GM21360 (cell line): ENCODE results near the gene TAS1R1.
"Not testable (repeated sequence)": the region's sequence is repeated elsewhere in the genome, so short reads cannot be mapped to it uniquely, and the experiment has no call there.

Experiments used
- ATAC-seq: cut with Tn5 transposase; IDR thresholded peaks from one replicate; pipeline ENCODE4 v1.9.1; 2021; ENCODE audit warnings: mild to moderate bottlenecking, moderate library complexity; ENCODE audit not compliant: unreplicated experiment

Gene TAS1R1

DNA sequence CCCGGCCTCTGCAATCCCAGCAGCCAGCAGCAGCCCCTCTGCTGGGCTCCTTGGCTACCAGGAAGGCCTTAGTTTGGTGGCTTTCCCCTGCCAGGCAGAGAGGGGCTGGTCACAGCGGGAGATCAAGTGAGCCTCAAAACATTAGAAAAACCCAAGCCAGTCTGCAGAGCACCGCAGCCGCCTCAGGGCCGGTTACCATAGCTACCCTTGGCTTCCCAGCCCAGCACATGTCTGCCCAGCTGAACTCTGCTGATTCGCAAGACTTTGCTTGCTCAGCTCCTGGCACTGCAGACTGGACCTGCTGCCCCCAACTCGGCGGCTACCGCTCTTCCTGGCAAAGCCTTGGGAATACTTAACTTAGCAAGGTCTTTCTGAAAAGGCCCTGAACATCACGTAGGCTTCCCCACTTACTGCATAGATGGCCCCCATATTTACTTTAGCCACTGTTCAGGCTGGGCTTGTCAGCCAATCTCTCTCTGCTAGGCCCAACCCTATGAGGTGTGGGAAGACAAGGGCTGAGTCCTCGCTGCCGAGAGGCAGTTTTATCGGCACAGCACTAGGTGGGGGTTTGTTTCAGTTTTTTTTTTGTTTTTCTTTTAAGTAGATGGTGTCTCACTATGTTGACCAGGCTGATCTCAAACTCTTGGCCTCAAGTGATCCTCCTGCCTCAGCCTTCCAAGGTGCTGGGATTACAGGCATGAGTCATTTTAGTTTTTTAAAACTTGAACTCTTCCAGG lies 35.0 kb upstream of the TAS1R1 start:
- ATAC-seq: no peak

DNA sequence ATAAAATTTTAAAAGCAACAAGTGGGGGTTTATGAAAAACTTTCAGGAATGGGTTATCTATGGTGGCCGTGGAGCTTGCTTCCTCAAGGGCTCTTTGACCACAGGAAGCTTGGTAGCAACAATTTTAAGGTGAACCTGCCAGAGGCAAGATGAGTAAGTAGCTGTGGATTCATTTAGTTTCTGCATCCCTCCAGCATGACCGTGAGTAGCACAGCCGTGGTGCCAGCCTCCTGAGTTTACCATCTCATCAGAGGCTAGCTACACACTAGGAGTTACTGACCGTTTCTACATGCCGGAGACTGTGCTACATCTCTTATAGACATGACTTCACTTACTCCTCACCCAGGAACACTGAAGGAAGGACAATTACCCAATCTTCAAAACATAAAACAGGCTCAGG lies 33.6 kb upstream of the TAS1R1 start:
- no peak for ATAC-seq

DNA sequence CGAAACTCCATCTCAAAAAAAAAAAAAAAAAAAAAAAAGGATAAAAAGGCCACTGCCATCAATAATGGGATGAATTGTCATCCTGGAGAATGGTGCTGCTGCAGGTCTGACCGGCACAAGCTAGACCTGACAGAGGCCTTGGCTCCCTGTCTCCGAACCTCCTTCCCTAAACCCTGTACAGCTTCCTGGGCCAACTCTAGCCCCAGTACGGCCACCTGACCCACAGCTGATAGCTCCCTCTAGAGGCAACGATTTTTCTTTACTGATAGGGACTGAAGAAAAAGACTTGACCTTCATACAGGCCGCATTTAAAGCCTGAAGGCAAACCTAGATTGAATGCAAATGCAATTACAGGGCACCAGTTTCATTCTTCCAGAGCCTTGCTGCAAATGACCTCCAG lies 31.5 kb upstream of the TAS1R1 start:
- no peak for ATAC-seq

DNA sequence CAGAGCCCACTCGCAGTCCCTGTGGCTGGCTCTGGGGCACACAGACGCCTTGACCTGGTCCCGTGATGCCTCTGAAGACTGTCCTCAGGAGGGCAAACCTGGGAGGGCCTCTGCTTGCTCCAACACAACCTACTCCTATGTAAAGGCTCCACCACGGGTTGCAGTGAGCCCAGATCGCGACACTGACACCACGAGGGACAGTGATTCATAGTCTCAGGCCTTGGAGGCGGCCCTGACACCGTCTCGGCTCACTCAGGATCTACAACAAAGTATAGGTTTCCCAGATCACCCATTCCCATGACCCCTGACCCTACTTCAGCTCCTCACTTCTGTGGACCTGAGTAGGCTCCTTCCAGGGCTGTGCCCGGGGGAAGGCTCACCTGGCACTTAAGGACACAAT lies 28.8 kb upstream of the TAS1R1 start:
- ATAC-seq: no peak

DNA sequence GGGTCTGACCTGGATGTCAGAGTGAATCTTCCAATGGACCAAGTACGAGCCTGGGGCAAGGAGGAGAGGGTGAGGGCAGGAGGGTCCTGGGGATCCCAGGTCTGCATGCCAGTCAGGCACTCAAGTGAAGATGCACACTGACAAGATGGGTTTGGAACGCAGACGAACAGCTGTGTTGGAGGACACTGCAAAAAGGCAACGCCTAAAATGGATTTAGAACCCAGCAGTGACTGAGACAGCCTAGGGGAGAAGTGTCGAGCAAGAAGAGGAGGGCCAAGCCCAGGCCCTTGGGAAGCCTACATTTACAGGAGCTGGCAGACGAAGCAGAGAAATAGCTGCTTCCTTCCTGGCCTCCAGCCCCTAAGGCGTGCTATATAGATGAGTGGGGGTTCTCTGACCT lies 26.6 kb upstream of the TAS1R1 start:
- ATAC-seq: no peak

DNA sequence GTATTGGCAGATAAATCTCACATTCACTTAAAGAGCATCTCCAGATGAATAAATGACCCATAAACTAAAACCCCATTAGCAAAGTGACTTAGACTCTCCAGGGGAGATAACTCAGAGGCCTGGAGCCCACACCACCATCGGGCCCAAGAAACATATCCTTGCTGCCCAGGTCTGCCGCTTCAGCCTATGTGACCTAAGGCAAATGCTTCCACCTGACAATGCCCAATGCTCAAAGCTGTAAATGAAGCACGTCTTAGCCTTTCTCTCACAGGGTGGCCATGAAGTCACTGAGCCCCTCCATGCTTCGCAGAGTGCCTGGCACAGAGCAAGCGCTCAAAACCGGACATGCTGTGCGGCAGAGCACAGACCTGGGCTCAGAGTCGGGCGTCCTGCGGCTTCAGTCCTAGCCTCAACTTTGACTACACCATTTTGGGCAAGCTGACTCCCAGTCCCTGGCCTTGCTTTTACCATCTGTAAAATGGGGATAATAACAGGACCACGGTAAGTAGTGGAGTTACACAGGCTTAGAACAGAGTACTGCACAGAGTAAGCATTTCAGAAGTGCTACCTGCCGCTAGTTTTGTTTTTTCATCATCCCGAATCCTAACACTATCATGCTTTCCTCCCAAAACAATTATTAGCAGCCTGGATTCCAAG lies 24.5 kb upstream of the TAS1R1 start:
- no peak for ATAC-seq

DNA sequence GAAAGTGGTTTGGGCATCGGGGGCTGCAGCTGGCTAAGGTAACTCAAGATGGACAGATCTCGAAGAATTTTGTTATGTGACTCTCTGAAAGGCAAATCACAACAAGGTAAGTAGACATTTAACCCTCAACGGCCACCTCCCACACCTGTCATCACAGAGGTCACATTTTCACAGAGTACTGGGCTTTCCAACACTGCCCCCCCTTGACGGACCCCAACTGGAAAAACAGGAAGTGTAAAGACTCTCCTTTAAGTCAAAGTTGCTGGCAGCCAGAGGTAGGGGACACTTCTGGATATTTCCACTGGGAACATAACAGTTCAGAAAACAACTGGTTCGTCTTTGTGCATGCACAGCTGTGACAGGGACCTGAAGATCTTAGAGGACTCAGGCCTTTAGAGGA lies 23.1 kb upstream of the TAS1R1 start:
- no peak for ATAC-seq

DNA sequence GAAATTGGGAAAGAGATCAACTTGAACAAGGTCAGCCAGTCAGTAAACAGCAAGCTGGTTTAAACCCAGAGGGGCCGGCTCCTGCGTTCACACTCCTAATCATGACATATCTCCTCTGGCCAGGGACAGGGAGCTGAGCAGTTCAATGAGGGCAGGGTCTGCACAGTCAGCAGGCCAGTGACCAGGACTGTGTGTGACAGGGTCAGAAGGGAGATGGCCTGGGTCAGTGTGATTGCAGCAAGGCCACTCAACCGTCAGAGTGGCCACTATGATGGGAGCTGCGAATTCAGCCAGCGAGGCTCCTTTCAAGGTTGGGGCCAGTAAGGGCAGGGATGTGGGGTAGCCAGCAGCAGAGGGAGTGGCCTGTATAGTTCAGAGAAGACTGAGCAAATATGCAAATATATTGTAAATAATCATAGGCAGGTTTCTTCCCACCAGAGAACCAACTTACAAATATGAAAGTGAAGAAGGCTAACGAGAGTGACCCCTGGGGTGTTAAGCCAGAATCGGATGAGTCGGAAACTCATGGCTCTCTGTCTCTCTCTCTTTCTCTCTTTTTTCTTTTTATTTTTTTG lies 20.8 kb upstream of the TAS1R1 start:
- no peak for ATAC-seq

DNA sequence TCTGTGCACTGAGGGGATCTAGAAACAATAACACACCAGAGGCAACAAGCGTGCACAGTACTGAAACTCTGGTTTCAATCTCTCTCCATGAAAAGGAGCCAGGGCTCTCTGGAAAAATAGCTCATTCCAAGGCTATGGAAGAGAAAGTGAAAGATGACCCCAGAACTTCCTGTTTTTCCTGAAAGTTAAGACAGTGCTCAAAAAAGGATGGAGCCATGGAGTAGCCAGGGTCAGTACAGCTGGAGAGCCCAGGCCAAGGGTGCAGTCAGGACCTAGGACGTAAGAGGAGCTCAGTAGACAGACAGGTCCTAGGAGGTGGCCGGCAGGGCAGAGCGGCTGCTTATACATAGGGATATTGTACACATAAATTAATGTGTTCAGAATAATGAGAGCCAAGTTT lies 19.9 kb upstream of the TAS1R1 start:
- no peak for ATAC-seq

DNA sequence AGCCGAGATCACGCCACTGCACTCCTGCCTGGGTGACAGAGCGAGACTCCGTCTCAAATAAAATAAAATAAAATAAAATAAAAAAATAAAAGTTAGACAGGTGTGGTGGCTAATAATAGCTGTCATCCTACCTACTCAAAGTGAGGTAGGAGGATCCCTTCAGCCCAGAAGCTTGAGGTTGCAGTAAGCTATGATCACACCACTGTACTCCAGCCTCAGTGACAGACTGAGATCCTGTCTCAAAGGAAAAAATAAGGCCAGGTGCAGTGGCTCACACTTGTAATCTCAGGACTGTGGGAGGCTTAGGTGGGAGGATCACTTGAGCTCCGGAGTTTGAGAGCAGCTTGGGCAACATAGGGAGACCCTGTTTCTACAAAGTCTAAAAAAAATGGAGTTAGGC lies 18.8 kb upstream of the TAS1R1 start:
- no peak for ATAC-seq

DNA sequence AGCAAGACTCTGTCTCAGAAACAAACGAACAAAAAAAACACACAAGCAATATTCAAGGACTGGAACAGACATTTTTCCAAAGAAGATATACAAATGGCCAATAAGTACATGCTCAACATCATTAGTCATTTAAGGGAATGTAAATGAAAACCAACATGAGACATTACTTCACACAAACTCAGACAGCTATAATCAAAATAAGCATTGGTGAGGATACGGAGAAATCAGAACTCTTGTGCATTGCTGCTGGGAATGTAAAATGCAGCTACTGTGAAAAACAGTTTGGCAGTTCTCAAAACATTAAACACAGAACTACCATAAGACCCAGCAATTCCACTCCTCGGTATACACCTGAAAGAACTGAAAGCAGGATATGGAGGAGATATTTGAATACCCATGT lies 16.2 kb upstream of the TAS1R1 start:
- ATAC-seq: no peak

DNA sequence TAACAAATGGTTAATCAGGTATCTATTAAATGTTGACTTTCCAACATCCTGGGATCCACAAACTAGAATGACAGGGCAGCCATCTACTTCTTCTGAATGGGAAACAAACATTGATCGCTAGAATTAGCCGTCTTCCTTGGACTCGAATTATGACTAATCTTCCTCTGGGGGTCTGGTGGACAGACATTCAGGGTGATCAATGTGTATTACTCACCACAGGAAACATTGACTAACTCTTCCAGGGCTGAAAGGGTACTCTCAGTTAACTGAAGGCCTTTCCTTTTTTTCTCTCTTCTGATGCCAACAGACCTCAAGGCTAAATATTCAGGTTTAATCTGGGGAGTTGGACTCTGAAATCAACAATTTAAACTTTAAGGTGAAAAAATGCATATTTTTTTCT lies 10.3 kb upstream of the TAS1R1 start:
- no peak for ATAC-seq

DNA sequence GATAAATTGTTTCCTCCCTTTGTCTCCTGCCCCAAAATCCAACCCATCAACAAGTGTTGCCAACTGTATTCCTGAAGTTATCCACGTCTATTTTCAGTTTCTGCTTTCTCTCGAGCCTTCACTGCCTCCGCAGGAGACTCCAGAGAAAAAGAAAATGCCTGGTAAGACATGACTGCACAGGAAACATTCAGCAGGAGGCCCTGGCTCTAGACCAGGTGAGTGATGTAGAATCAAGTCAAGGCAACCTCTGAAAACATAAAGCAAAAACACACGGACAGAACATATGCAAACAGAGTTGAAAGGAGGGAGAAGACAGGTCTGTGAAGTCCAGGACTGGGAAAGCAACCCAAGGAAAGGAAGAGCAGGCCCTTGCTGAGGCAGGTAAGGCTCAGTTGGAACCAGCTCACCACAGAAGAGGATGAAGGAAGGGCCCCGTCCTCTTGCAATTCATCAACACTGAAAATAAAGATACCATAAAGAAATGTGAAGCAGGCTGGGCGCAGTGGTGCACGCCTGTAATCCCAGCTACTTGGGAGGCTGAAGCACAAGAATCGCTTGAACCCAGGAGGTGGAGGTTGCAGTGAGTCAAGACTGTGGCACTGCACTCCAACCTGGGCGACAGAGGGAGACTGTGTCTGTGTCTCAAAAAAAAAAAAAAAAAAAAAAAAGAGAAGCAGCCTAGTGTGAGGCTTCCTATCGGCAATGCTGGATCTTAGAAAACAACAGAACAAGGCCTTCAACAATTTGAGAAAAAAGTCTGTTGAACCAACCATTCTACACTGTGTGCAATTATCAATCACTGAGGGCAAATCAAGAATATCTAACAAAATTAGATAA lies 9.6 kb upstream of the TAS1R1 start:
- ATAC-seq: no peak

DNA sequence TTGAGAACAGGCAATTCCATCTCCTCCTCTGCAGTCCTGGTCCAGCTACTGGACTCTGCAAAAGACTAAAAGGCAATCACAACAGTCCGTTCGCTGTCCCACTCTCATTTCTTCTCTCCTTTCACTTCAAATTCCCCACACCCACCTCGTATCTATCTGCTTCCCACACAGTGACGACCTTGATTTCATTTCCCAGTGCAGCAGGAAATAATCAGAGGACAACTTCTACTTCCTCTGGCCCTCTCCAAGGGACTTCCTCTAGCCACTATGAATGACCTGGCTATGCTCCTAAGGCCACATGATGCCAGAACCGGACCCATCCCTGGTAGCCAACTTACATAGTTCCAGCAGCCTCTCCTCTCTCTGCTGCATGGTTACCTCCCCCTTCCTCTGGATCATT lies 8.8 kb upstream of the TAS1R1 start:
- ATAC-seq: no peak

DNA sequence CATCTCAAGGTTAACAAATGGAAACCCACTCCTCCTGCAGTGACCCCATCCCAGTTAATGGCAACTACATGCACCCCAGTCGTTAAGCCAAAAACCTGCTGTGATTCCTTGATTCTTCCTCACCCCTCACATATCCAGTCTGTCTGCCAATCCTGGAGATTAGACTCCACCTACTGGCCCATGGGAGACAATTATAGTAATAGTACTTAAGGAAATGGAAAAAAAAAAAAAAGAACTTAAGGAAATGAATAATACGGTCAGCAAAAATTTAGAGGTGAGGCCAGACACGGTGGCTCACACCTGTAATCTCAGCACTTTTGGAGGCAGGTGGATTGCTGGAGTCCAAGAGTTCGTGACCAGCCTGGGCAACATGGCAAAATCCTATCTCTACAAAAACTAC lies 7.8 kb upstream of the TAS1R1 start:
- no peak for ATAC-seq

DNA sequence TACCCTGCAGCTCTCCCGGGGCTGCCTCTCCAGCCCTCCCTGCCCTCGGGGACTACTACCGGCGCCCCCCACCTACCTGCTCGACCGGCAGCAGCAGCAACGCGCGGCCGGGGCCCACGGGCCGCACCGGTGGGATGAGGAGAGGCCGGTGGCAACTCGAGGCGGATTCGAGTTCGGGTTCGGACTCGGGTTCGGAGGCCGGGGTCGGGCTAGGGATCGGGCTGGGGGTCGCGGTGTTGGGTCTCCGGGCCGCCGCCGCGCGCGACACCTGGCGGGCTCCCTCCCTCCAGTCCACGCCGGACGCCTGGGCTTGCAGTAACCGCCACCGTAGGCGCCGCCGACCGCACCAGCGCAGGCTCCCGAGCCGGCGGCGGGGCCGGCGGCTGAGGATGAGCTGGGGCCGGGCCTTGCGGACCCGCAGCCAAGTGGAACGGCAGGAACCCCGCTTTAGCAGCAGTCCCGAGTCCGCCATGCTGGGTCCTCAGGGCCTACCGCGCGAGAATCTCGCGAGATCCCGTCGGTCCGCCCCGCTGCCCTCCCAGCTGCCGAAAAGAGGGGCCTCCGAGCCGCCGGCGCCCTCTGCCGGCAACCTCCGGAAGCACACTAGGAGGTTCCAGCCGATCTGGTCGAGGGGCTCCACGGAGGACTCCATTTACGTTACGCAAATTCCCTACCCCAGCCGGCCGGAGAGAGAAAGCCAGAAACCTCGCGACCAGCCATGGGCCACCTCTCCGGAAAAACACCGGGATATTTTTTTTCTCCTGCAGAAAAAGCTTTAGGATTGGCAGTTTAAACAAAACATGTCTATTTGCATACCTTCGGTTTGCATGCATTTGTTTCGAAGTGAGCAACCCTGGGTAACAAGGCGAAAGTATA lies 838 bp upstream of the TAS1R1 start, which contains the start of gene NOL9:
TSS of gene NOL9 (minus strand) at position 483 of the 876 bp plus-strand sequence. CDS start at position 472, 11 bp downstream.
- ATAC-seq: peak; percentile 89

DNA sequence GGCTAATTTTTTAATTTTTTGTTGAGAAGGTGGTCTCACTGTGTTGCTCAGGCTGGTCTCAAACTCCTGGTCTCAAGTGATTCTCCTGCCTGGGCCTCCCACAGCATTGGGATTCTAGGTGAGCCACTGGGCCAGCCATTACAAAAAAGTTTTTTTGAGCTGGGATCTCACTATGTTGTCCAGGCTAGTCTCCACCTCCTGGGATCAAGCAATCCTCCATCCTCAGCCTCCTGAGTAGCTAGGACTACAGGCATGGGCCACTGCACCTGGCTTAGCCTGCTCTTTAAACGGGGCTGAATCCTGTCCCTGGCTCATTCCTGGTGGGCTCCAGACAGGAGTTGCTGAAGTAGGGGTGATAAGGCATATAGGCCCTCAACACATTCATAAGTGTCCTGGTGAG lies 2.5 kb downstream of the TAS1R1 start:
- ATAC-seq: no peak

DNA sequence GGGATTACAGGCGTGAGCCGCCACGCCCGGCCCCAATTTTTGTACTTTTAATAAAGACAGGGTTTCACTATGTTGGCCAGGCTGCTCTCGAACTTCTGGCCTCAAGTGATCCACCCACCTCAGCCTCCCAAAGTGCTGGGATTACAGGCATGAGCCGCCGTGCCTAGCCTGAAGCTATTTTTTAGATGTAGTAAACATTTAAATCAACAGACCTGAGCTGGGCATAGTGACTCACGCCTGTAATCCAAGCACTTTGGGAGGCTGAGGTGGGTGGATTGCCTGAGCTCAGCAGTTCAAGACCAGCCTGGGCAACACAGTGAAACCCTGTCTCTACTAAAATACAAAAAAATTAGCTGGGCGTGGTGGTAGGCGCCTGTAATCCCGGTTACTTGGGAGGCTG lies 4.1 kb downstream of the TAS1R1 start:
- ATAC-seq: not testable (repeated sequence)

DNA sequence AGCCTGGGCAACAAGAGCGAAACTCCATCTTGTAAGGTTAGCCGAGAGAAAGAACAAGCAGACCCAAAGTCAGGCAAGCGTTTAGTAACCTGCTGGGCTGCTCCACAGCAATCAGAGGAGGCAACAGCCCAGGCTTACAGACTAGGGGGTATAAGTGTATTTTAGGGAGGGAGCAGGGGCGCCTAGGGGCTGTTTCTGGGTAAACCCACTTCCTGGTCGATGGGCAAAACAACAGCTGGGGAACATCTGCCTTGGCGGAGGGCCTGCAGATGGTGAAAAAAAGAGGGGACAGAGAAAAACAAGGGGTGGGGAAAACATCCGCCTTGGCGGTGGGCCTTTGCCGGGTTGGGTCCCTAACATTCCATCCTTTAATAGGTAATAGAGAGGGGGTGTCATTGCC lies 5.2 kb downstream of the TAS1R1 start:
- ATAC-seq: no peak

DNA sequence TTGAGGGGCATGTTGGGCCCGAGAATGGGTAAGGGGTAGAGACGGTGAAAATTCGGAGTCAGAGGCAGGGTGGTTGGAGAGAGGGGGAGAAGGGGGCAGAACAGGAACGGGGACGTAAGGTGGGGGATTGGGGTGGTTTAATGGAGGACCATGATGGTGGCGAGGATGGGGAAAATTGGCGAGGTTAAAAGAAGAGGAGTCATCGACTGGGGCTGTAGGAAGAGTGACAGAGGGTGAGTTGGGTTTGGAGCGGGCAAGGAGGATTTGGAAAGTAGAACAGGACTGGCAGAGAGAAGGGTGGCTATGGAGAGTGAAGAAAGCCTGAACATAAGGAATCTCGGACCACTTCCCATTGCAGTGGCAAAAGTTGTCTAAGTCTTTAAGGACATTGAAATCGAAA lies 13.9 kb downstream of the TAS1R1 start:
- ATAC-seq: no peak

DNA sequence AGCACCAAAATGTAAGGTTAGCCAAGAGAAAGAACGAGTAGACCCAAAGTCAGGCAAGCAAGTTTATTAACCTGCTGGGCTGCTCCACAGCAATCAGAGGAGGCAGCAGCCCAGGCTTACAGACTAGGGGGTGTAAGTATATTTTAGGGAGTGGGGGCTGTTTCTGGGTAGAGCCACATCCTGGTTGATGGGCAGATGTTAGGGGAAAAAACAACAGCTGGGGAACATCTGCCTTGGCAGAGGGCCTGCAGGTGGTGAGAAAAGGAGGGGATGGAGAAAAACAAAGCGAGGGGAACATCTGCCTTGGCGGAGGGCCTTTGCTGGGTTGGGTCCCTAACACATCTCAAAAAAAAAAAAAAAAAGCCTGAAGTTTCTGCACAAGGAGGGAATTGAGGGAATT lies 15.0 kb downstream of the TAS1R1 start:
- ATAC-seq: no peak
